HG03469 (cell line): Measurements from ENCODE around the gene NUP62CL.

ENCODE experiments used
- ATAC-seq: cut with Tn5 transposase; IDR thresholded peaks from one replicate; pipeline ENCODE4 v1.9.1; 2021; ENCODE audit warnings: mild to moderate bottlenecking, moderate library complexity, moderate number of reproducible peaks; ENCODE audit not compliant: unreplicated experiment

Gene NUP62CL

GRCh38 chrX:107154787-107155620 lies 51.2 kb downstream of the NUP62CL start:
- ATAC-seq = no peak

GRCh38 chrX:107153005-107153404 lies 53.2 kb downstream of the NUP62CL start:
- ATAC-seq = no peak

DNA sequence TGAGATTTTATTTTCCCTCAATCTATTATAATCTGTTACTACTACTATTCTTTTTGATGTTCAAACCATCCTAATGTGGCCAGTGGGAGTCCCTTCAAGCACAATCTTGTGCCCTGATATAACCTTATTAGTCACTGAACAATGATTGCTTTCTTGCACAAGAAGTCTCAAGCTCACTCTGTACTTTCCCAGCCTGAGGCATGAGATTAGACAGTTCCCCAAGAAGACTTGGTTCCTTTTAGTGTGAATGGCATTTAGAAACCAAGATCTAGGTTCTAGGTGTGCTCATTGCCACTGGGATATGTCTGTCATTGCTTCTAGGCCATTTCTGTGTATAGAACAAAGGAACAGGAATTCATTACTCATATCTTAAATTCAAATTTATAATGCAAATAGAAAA lies 59.6 kb downstream of the NUP62CL start:
- no peak for ATAC-seq

- ATAC-seq = no peak
Observed at GRCh38 chrX:107135965-107136307, 70.3 kb downstream of the NUP62CL start.

DNA sequence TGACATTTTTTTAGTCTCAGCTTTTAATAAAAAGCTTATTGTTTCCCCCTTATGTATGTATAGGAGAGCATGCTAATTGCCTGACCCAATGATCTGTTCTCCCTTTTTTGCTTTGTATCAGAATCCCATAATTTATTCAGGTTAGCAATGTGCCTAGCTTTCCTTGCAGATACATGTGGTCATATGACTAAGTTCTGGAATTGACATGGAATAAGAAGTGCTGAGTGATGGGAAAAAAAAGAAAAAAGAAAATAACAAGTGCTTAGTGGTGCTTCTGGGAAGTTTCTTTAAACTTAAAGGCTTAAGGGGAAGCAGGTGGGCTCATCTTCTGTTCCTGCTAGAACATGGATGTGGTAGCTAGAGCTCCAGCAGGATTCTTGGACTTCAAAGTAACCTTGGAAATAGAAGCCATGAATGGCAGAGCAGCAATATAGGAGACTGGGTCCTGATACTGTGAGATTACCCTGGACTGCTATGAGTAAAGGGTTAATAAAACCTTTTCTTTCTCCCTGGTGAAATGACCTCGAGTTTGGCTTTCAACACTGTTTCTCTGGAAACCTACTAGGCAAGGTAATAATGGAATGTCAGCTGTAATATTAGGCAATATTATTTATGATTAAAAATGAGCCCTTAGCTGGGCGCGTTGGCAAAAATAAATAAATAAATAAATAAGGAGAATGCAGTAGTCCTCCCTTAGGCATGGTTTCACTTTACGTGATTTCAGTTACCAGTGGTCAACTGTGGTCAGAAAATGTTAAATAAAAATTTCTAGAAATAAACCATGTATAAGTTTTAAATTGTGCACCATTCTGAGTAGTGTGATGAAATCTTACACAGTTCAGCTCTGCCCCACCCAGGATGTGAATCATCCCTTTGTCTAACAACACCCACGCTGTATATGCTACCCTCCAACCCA lies 70.9 kb downstream of the NUP62CL start:
- ATAC-seq = no peak

- no peak for ATAC-seq
Observed at GRCh38 chrX:107123750-107124149, 82.5 kb downstream of the NUP62CL start.

DNA sequence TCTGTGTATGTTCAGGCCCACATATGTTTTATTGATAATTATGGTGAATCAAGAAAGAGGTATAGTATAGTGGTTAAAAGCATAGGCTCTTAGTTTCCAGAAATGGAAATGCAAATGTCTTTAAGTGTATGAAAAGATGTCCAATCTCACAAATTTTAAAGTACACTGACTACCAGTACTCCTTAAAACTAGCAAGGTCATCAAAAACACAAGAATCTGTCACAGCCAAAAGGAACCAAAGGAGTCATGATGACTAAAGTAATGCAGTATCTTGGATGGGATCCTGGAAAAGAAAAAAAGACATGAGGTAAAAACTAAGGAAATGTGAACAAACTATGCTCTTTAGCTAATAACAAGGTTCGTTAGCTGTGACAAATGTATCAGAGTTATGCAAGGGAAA lies 87.0 kb downstream of the NUP62CL start:
- ATAC-seq = no peak

DNA sequence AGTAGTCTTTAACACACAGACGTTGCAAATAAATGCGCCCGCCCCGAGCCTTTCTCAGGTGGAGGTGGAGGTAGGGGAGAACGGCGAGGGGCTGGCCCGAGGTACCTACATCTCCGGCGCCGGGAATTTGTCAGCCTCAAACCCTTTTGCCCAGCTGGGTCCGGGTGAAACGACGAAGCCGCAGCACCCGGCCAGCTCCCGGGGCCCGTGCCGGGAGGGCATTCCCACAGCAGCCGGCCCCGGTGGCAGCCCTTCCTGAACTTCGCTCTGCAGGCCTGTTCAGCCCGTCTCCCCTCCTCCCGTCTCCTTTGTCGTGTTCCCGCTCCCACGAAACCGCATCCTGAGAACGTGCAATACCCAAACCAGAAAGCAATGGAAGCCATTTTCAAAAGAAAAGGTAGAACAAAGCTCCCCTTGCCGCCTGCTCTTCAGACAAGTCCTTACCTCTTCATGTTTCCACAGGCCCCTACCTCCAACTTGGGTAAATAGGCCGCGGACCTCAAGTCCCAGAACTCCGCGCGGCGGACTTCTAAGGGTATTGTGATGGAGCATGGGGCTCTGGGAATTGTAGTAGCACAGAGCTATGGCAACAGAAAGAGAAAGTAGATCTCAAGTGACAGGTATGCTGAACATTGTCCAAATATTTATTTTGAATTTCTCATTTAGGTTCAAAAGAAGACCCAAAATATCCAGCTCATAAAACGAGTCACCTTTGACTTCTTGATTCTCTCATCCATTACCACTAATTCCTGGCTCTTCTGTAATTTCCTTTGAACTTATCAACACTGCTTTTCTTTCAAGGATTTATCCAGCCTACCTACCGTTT lies 87.7 kb downstream of the NUP62CL start, which contains the start of gene RBM41:
TSS of gene RBM41 (minus strand) at position 501 of the 826 bp plus-strand sequence. CDS start at position 452, 49 bp downstream.
- peak; percentile 98 for ATAC-seq

DNA sequence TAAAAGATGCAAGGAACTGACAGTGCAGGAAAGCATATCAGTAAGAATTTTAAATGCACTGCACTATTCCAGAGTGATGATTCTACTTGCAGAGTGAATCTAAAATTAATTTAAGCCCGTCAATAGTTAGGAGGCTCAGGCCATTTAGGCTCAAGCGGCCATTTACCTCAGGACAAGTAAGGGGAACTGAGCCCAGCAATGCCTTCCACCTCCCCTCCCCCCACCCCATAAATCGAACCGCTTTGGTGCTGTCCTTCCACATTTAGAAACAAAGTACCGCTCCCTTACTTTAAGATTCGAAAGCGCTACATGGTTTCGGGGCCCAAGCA lies 88.3 kb downstream of the NUP62CL start:
- no peak for ATAC-seq

DNA sequence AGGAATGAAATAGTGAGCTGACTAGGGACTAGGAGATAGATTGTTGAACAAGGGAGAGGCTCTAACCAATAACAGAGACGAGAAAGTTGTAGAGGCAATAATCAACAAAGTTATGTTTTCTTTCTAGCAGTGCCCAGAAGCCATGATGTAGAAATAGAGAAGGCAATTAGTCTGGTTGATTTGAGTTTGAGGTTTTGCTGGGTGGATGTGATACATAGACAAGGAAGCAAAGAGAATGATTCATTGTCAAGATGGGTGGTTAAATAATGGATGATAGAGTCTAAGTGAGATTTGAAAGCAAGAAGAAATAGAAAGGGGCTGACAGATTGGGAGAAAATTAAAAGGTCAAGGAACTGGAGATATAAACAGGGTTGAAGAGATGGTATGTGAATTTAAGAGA lies 98.8 kb downstream of the NUP62CL start:
- ATAC-seq = no peak

- ATAC-seq = no peak
Observed at GRCh38 chrX:107102980-107103379, 103.3 kb downstream of the NUP62CL start.

DNA sequence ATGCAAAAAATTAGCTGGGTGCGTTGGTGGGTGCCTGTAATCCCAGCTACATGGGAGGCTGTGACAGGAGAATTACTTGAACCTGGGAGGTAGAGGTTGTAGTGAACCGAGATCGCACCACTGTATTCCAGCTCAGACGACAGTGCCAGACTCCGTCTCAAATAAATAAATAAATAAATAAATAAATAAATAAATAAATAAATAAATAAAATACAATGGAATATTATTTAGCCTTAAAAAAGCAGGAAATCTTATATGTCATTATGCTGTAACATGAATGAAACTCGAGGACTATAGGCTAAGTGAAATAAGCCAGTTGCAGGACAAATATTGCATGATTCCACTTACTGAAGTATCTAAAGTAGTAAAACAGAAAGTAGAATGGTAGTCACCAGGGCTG lies 130.1 kb downstream of the NUP62CL start:
- ATAC-seq = no peak
